ENCODE results near the gene PAK3. TPM values are rescaled to one million over a fixed set of nuclear protein-coding genes. Genes with fewer than 3 reads are reported as not detected.

PAK3 gene
- total RNA-seq, 1 experiment from 2014 or later = not detected

- TF ChIP-seq POLR2A (IDR thresholded peaks at IDR 0.05; ENCODE audit: borderline replicate concordance, extremely low read depth, insufficient read depth, insufficient read length) (no peak), POLR2AphosphoS5 (IDR thresholded peaks at IDR 0.05; ENCODE audit: low read depth, low read length) (no peak), ZFX (IDR thresholded peaks at IDR 0.05) (no peak), ATF3 (IDR thresholded peaks at IDR 0.05) (no peak), CEBPB (IDR thresholded peaks at IDR 0.05; ENCODE audit: low read depth) (no peak)
These were observed 86.0 kb downstream of the PAK3 start (continued) for GRCh38 chrX:111181951-111182350.

GRCh38 chrX:111182997-111183396, 87.0 kb downstream of the PAK3 start:
- H3K27me3 ChIP-seq (ENCODE audit: insufficient read depth, low read length) = peaks cover 3% of the 10 kb centered on the region; the same call in 1 of the 2 replicates
- no peak overlapping the region for H3K9ac ChIP-seq (ENCODE audit: low read length)
- TF ChIP-seq TCF7L2 (IDR thresholded peaks at IDR 0.05; ENCODE audit: borderline replicate concordance, extremely low read depth, insufficient read depth, insufficient read length) = no peak
- TF ChIP-seq, protein P1, sequence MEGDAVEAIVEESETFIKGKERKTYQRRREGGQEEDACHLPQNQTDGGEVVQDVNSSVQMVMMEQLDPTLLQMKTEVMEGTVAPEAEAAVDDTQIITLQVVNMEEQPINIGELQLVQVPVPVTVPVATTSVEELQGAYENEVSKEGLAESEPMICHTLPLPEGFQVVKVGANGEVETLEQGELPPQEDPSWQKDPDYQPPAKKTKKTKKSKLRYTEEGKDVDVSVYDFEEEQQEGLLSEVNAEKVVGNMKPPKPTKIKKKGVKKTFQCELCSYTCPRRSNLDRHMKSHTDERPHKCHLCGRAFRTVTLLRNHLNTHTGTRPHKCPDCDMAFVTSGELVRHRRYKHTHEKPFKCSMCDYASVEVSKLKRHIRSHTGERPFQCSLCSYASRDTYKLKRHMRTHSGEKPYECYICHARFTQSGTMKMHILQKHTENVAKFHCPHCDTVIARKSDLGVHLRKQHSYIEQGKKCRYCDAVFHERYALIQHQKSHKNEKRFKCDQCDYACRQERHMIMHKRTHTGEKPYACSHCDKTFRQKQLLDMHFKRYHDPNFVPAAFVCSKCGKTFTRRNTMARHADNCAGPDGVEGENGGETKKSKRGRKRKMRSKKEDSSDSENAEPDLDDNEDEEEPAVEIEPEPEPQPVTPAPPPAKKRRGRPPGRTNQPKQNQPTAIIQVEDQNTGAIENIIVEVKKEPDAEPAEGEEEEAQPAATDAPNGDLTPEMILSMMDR (IDR thresholded peaks at IDR 0.05 in 2 of 3, conservative IDR thresholded peaks at IDR 0.05 in 1 of 3; ENCODE audit: borderline replicate concordance in 1 of 3, insufficient read depth in 1 of 3, low read depth in 2 of 3, low read length in 2 of 3) = no peak
- no peak for TF ChIP-seq EZH2 (IDR thresholded peaks at IDR 0.05)
- no peak for TF ChIP-seq ZNF274 (IDR thresholded peaks at IDR 0.05; ENCODE audit: low read depth, low read length)
- no peak for TF ChIP-seq SIN3A (IDR thresholded peaks at IDR 0.05; ENCODE audit: low read depth)
- TF ChIP-seq, protein P2, sequence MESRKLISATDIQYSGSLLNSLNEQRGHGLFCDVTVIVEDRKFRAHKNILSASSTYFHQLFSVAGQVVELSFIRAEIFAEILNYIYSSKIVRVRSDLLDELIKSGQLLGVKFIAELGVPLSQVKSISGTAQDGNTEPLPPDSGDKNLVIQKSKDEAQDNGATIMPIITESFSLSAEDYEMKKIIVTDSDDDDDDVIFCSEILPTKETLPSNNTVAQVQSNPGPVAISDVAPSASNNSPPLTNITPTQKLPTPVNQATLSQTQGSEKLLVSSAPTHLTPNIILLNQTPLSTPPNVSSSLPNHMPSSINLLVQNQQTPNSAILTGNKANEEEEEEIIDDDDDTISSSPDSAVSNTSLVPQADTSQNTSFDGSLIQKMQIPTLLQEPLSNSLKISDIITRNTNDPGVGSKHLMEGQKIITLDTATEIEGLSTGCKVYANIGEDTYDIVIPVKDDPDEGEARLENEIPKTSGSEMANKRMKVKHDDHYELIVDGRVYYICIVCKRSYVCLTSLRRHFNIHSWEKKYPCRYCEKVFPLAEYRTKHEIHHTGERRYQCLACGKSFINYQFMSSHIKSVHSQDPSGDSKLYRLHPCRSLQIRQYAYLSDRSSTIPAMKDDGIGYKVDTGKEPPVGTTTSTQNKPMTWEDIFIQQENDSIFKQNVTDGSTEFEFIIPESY (IDR thresholded peaks at IDR 0.05; ENCODE audit: extremely low read depth, insufficient replicate concordance, low read length) = no peak
- TF ChIP-seq JUND (IDR thresholded peaks at IDR 0.05) = no peak
- TF ChIP-seq MAX (IDR thresholded peaks at IDR 0.05) = no peak
- no peak for TF ChIP-seq FOSL1 (IDR thresholded peaks at IDR 0.05; ENCODE audit: low read depth)
- no peak overlapping the region for H2AFZ ChIP-seq (ENCODE audit: low read depth, low read length, poor library complexity, severe bottlenecking)
- H3K9me3 ChIP-seq (ENCODE audit: control insufficient read depth in 1 of 2, insufficient read depth in 1 of 2, low read depth in 1 of 2, low read length in 2 of 2) = no peaks in the 10 kb centered on the region
- H3K4me1 ChIP-seq (ENCODE audit: control insufficient read depth in 1 of 2, insufficient read depth in 2 of 2, low read length in 2 of 2) = no peaks in the 10 kb centered on the region
- H3K36me3 ChIP-seq (ENCODE audit: control insufficient read depth in 1 of 2, insufficient read depth in 2 of 2, low read length in 2 of 2) = no peaks in the 10 kb centered on the region
- H4K20me1 ChIP-seq (ENCODE audit: insufficient read depth) = no peaks in the 10 kb centered on the region
- RAD21 ChIA-PET (ENCODE audit: low non-redundant PET in 1 of 2, low total read pairs in 2 of 2, uncharacterized antibody in 2 of 2, unreplicated experiment in 2 of 2) = no interaction called here
- POLR2A ChIA-PET = no interaction called here
- H3K9me2 ChIP-seq (ENCODE audit: insufficient read depth) = no peaks in the 10 kb centered on the region
- H3K79me2 ChIP-seq (ENCODE audit: insufficient read depth, low read length) = no peaks in the 10 kb centered on the region
- no peak overlapping the region for H3K27ac ChIP-seq (ENCODE audit: low read depth, low read length)
- DNase-seq (ENCODE audit: low read depth, low spot score) (no peak), ATAC-seq (no peak)
- H3K4me2 ChIP-seq (ENCODE audit: low read length) = no peak overlapping the region
- intact Hi-C loops (cut with micrococcal nuclease) = no loop called here
- BruUV-seq (replicated peaks) = no TSS peak
- H3K4me3 ChIP-seq (replicated peaks in 1 of 2; ENCODE audit: low read depth in 1 of 2, low read length in 2 of 2) = no peak overlapping the region
- CTCF ChIA-PET = no interaction called here
